MM.1S (cell line): ENCODE results near the gene SZT2.

Experiments used
- EZH2 ChIP-seq: fragments of 300-600 bp; sonication (generic); optimal IDR thresholded peaks from 2 replicates; pipeline ENCODE3; 2017; ENCODE audit warnings: low read depth, mild to moderate bottlenecking, antibody characterized with exemption, low read length, mixed read lengths
- EZH2phosphoT487 ChIP-seq: fragments of 300-600 bp; sonication (generic); IDR thresholded peaks from 2 replicates; pipeline ENCODE4 v1.6.1; 2018; ENCODE audit warnings: antibody characterized with exemption, low read length
- TF ChIP-seq, protein P1 (sequence below): fragments of 300-600 bp; sonication (generic); IDR thresholded peaks from 2 replicates; pipeline ENCODE4 v1.5.1; 2016; ENCODE audit warnings: antibody characterized with exemption, low read length, mixed read lengths

DNA sequence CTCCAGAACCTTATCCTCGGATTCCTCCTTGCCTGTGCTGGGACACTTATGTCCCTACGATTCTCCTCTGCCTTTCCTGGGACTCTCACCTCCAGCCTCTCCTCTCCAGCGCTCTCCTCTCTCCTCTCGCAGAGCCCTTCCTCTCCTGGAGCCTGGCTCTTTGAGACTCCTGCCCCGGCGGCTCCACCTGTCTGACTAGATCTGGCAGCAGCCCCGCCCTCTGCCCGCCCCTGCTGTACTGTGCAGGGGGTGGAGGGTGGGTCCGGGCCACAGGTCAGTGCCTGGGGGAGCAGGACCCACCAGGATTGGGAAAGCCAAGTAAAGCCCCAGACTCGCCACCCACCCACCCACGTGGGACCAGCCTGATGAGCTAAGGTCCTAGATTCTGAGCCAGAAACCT is 23.5 kb upstream of the SZT2 start:
- TF ChIP-seq EZH2 (no peak), EZH2phosphoT487 (no peak)
- TF ChIP-seq, protein P1, sequence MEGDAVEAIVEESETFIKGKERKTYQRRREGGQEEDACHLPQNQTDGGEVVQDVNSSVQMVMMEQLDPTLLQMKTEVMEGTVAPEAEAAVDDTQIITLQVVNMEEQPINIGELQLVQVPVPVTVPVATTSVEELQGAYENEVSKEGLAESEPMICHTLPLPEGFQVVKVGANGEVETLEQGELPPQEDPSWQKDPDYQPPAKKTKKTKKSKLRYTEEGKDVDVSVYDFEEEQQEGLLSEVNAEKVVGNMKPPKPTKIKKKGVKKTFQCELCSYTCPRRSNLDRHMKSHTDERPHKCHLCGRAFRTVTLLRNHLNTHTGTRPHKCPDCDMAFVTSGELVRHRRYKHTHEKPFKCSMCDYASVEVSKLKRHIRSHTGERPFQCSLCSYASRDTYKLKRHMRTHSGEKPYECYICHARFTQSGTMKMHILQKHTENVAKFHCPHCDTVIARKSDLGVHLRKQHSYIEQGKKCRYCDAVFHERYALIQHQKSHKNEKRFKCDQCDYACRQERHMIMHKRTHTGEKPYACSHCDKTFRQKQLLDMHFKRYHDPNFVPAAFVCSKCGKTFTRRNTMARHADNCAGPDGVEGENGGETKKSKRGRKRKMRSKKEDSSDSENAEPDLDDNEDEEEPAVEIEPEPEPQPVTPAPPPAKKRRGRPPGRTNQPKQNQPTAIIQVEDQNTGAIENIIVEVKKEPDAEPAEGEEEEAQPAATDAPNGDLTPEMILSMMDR: no peak
